Measurements from ENCODE around the gene ST7L. TPM values are rescaled to one million over a fixed set of nuclear protein-coding genes. Genes with fewer than 3 reads are reported as not detected.
"Not testable (repeated sequence)": the region's sequence is repeated elsewhere in the genome, so short reads cannot be mapped to it uniquely, and the experiment has no call there.

The ST7L gene
- total RNA-seq, 4 donors from 2014 or later, result 9.4 to 25.0 (median 12.4) TPM

GRCh38 chr1:112501810-112502641 lies 116.9 kb downstream of the ST7L start:
- H3K27me3 ChIP-seq, result peaks cover 0 to 30% (median 0%) of the 10 kb centered on the region in 4 donors
- peaks cover 7 to 22% (median 18%) of the 10 kb centered on the region in 3 donors for H3K4me1 ChIP-seq
- H3K36me3 ChIP-seq, result no peaks in the 10 kb centered on the region
- 15 to 27% methylated on average over 7 to 8 of the region's 65 CpGs for WGBS, 2 donors
- H3K4me3 ChIP-seq, result peak overlapping the region; percentile 55 to 74 (median 65)
- no peak for DNase-seq
- peak overlapping the region in 3 of 4 donors; percentile 66 to 76 (median 68) for H3K27ac ChIP-seq
- intact Hi-C loops (cut with DNase I), result loop anchor here (5.0 to 10.0 kb wide), 2 partner anchors 115 to 203 kb away; partner anchors contain the start of genes CAPZA1, RHOC and ST7L
- H3K9me3 ChIP-seq, result no peaks in the 10 kb centered on the region
- TF ChIP-seq CTCF (IDR thresholded peaks at IDR 0.05) (peak; percentile 55 to 86 (median 73)), POLR2A (IDR thresholded peaks at IDR 0.05) (no peak)

- no peak overlapping the region for H3K27ac ChIP-seq
- no peaks in the 10 kb centered on the region for H3K9me3 ChIP-seq
- TF ChIP-seq CTCF (IDR thresholded peaks at IDR 0.05), result no peak
- no peak for TF ChIP-seq POLR2A (IDR thresholded peaks at IDR 0.05)
- no peaks in the 10 kb centered on the region for H3K27me3 ChIP-seq
- DNase-seq, result no peak
- H3K4me1 ChIP-seq, result peaks cover 0 to 1% (median 0%) of the 10 kb centered on the region in 3 donors
- intact Hi-C loops (cut with DNase I), result no loop called here
- H3K4me3 ChIP-seq, result no peak overlapping the region
- H3K36me3 ChIP-seq, result no peaks in the 10 kb centered on the region
- WGBS, 2 donors, result 69 to 82% methylated on average over 4 to 5 of the region's 5 CpGs
Measured at GRCh38 chr1:112496290-112496689, 122.7 kb downstream of the ST7L start.

GRCh38 chr1:112493351-112493750 lies 125.6 kb downstream of the ST7L start:
- no peak for TF ChIP-seq CTCF (IDR thresholded peaks at IDR 0.05)
- TF ChIP-seq POLR2A (IDR thresholded peaks at IDR 0.05), result no peak
- no peaks in the 10 kb centered on the region for H3K36me3 ChIP-seq
- no peak for DNase-seq
- intact Hi-C loops (cut with DNase I), result no loop called here
- H3K27ac ChIP-seq, result no peak overlapping the region
- no peaks in the 10 kb centered on the region for H3K9me3 ChIP-seq
- 68 to 77% methylated on average over 6 of the region's 6 CpGs for WGBS, 2 donors
- H3K27me3 ChIP-seq, result no peaks in the 10 kb centered on the region
- H3K4me3 ChIP-seq, result no peak overlapping the region
- H3K4me1 ChIP-seq, result no peaks in the 10 kb centered on the region

- TF ChIP-seq POLR2A (IDR thresholded peaks at IDR 0.05), result no peak
- no peak for TF ChIP-seq CTCF (IDR thresholded peaks at IDR 0.05)
- Histone ChIP-seq H3K9me3 (no peaks in the 10 kb centered on the region), H3K27me3 (no peaks in the 10 kb centered on the region), H3K27ac (no peak overlapping the region), H3K36me3 (no peaks in the 10 kb centered on the region), H3K4me3 (no peak overlapping the region), H3K4me1 (no peaks in the 10 kb centered on the region)
- DNase-seq, result no peak
- intact Hi-C loops (cut with DNase I), result no loop called here
- whole genome bisulfite sequencing, 2 donors, result 70 to 75% methylated on average over 1 of the region's 1 CpG
Measured at GRCh38 chr1:112492076-112492475, 126.9 kb downstream of the ST7L start.

- no peak overlapping the region for H3K4me3 ChIP-seq
- intact Hi-C loops (cut with DNase I), result no loop called here
- WGBS, 2 donors, result 82 to 83% methylated on average over 4 to 5 of the region's 5 CpGs
- H3K27ac ChIP-seq, result no peak overlapping the region
- H3K4me1 ChIP-seq, result no peaks in the 10 kb centered on the region
- H3K27me3 ChIP-seq, result no peaks in the 10 kb centered on the region
- H3K9me3 ChIP-seq, result no peaks in the 10 kb centered on the region
- no peaks in the 10 kb centered on the region for H3K36me3 ChIP-seq
- no peak for DNase-seq
- TF ChIP-seq POLR2A (IDR thresholded peaks at IDR 0.05), result no peak
- TF ChIP-seq CTCF (IDR thresholded peaks at IDR 0.05), result no peak
Measured at GRCh38 chr1:112488141-112488540, 130.8 kb downstream of the ST7L start.

GRCh38 chr1:112487686-112488085 lies 131.3 kb downstream of the ST7L start:
- H3K27ac ChIP-seq; DNase-seq; H3K4me3 ChIP-seq; intact Hi-C loops (cut with DNase I); H3K36me3 ChIP-seq; H3K9me3 ChIP-seq; H3K27me3 ChIP-seq; H3K4me1 ChIP-seq: not testable (repeated sequence)
- WGBS, 2 donors, result 84 to 88% methylated on average over 6 of the region's 6 CpGs

GRCh38 chr1:112486063-112486462 lies 132.9 kb downstream of the ST7L start:
- H3K36me3 ChIP-seq; DNase-seq; H3K27ac ChIP-seq; H3K27me3 ChIP-seq; H3K4me3 ChIP-seq; H3K9me3 ChIP-seq; intact Hi-C loops (cut with DNase I); H3K4me1 ChIP-seq: not testable (repeated sequence)
- 100% methylated on average over 1 of the region's 1 CpG for WGBS, 2 donors
